Measurements from ENCODE around the gene NOL9. TPM values are rescaled to one million over a fixed set of nuclear protein-coding genes. Genes with fewer than 3 reads are reported as not detected.

The NOL9 gene
- total and polyA plus RNA-seq, 9 of the 15 experiments (the other 6 are each of a cell fraction or from before 2014, with no cell fraction given): 5.6 to 76.5 (median 47.3) TPM

GRCh38 chr1:6569033-6569432, 14.7 kb upstream of the NOL9 start (continued):
- TF ChIP-seq KLF10 (CRISPR knock-in tag; IDR thresholded peaks at IDR 0.05) (no peak), NCOA4 (IDR thresholded peaks at IDR 0.05; ENCODE audit: partially characterized antibody) (peak; percentile 10), FIP1L1 (IDR thresholded peaks at IDR 0.05; ENCODE audit: low read depth, low read length, poor library complexity, severe bottlenecking) (no peak), SMAD3 (CRISPR knock-in tag; conservative IDR thresholded peaks at IDR 0.05) (no peak), ZFX (CRISPR knock-in tag; IDR thresholded peaks at IDR 0.05) (no peak), ZNF589 (CRISPR knock-in tag; IDR thresholded peaks at IDR 0.05; ENCODE audit: low read depth) (no peak), HDGF (IDR thresholded peaks at IDR 0.05) (peak; percentile 61; the same call in 1 of the 2 replicates), HIVEP1 (CRISPR knock-in tag; IDR thresholded peaks at IDR 0.05) (no peak), EHMT2 (IDR thresholded peaks at IDR 0.05) (peak; percentile 22; the same call in 1 of the 2 replicates), ATF2 (CRISPR knock-in tag; IDR thresholded peaks at IDR 0.05) (no peak), RBM14 (IDR thresholded peaks at IDR 0.05; ENCODE audit: borderline replicate concordance, insufficient read depth, low read depth, low read length) (no peak), PBX2 (CRISPR knock-in tag; IDR thresholded peaks at IDR 0.05; ENCODE audit: low read depth) (no peak), PBX2 (tag; conservative IDR thresholded peaks at IDR 0.05; ENCODE audit: low read depth) (no peak), FOXK2 (conservative IDR thresholded peaks at IDR 0.05 in 1 of 2, IDR thresholded peaks at IDR 0.05 in 1 of 2; ENCODE audit: low read depth in 2 of 2) (no peak), EGR1 (conservative IDR thresholded peaks at IDR 0.05) (no peak), ARID2 (IDR thresholded peaks at IDR 0.05) (no peak), HLTF (IDR thresholded peaks at IDR 0.05) (0 out of 2 replicates have a peak, but pooled peaks have one; percentile 18), CBX5 (IDR thresholded peaks at IDR 0.05; ENCODE audit: borderline replicate concordance, low read depth) (no peak), ZNF408 (CRISPR knock-in tag; IDR thresholded peaks at IDR 0.05; ENCODE audit: low read depth) (no peak), E2F5 (CRISPR knock-in tag; IDR thresholded peaks at IDR 0.05) (no peak), ATF3 (IDR thresholded peaks at IDR 0.05) (no peak), ATF3 (CRISPR knock-in tag; conservative IDR thresholded peaks at IDR 0.05) (no peak), ZBTB49 (CRISPR knock-in tag; IDR thresholded peaks at IDR 0.05; ENCODE audit: borderline replicate concordance) (no peak)
